GM12878 (cell line): Measurements from ENCODE around the gene LRRC47. TPM values are rescaled to one million over a fixed set of nuclear protein-coding genes. Genes with fewer than 3 reads are reported as not detected.

Source experiments
- ASH2L ChIP-seq: fragments of 300-600, 200-600 bp; sonication (generic); IDR thresholded peaks from 2 replicates; pipeline ENCODE4 v1.6.1; 2017; ENCODE audit warnings: low read depth, mild to moderate bottlenecking, borderline replicate concordance
- BHLHE40 ChIP-seq, 2 experiments: fragments of 450-650 bp in 1 of 2; IDR thresholded peaks; 2 replicates each; pipeline ENCODE4 v1.6.1; 2011 to 2017; ENCODE audit warnings: low read depth in 2 of 2, borderline replicate concordance in 1 of 2, improper control_type of control experiment in 1 of 2, low read length in 1 of 2, mild to moderate bottlenecking in 1 of 2
- CBFB ChIP-seq: IDR thresholded peaks from 2 replicates; pipeline ENCODE4 v1.6.1; 2016; ENCODE audit warnings: antibody characterized with exemption, low read depth
- CREB1 ChIP-seq: IDR thresholded peaks from 2 replicates; pipeline ENCODE4 v1.6.1; 2012; ENCODE audit warnings: low read depth, mild to moderate bottlenecking, inconsistent platforms
- E2F8 ChIP-seq: fragments of 450-650 bp; IDR thresholded peaks from 2 replicates; pipeline ENCODE4 v1.6.1; 2018; ENCODE audit warnings: mild to moderate bottlenecking, low read depth, moderate library complexity; ENCODE audit not compliant: partially characterized antibody
- ELK1 ChIP-seq: IDR thresholded peaks from 2 replicates; pipeline ENCODE4 v1.6.1; 2012; ENCODE audit warnings: low read depth, low read length, improper control_type of control experiment
- EP300 ChIP-seq, 2 experiments: fragments of 150-350 bp in 1 of 2; IDR thresholded peaks; 2 replicates each; pipeline ENCODE4 v1.6.1; 2011 to 2012; ENCODE audit warnings: low read depth in 2 of 2, low read length in 2 of 2, borderline replicate concordance in 1 of 2, improper control_type of control experiment in 1 of 2, inconsistent platforms in 1 of 2; ENCODE audit not compliant: control insufficient read depth in 1 of 2
- ETV6 ChIP-seq, 2 experiments: fragments of 450-650 bp in 1 of 2; IDR thresholded peaks in 1 of 2; conservative IDR thresholded peaks in 1 of 2; 2 replicates each; pipeline ENCODE4 v1.6.1; 2014; ENCODE audit warnings: antibody characterized with exemption in 1 of 2, borderline replicate concordance in 1 of 2, low read depth in 1 of 2, mild to moderate bottlenecking in 1 of 2, moderate library complexity in 1 of 2
- GABPA ChIP-seq: IDR thresholded peaks from 2 replicates; pipeline ENCODE4 v1.6.1; 2014; ENCODE audit warnings: antibody characterized with exemption, low read depth, mild to moderate bottlenecking, inconsistent platforms
- HCFC1 ChIP-seq: fragments of 150-350 bp; IDR thresholded peaks from 2 replicates; pipeline ENCODE4 v1.6.1; 2014; ENCODE audit warnings: low read length
- IKZF1 ChIP-seq: fragments of 450-650 bp; conservative IDR thresholded peaks from 2 replicates; pipeline ENCODE4 v1.6.1; 2017; ENCODE audit warnings: antibody characterized with exemption, mild to moderate bottlenecking
- MEF2B ChIP-seq: fragments of 450-650 bp; IDR thresholded peaks from 2 replicates; pipeline ENCODE4 v1.6.1; 2018; ENCODE audit warnings: mild to moderate bottlenecking, moderate library complexity; ENCODE audit not compliant: partially characterized antibody, poor library complexity, severe bottlenecking
- MYB ChIP-seq: fragments of 150-350 bp; IDR thresholded peaks from 2 replicates; pipeline ENCODE4 v1.6.1; 2014; ENCODE audit warnings: mild to moderate bottlenecking, low read depth, low read length, borderline replicate concordance
- POLR2AphosphoS5 ChIP-seq: IDR thresholded peaks from 2 replicates; pipeline ENCODE4 v1.6.1; 2011; ENCODE audit warnings: mild to moderate bottlenecking, low read length, inconsistent platforms
- POU2F2 ChIP-seq: IDR thresholded peaks from 3 replicates; pipeline ENCODE4 v1.6.1; 2011; ENCODE audit warnings: low read depth, mild to moderate bottlenecking, low read length, borderline replicate concordance
- RB1 ChIP-seq: fragments of 450-650 bp; formaldehyde crosslinking; IDR thresholded peaks from 2 replicates; pipeline ENCODE4 v1.6.1; 2017; ENCODE audit warnings: mild to moderate bottlenecking, borderline replicate concordance
- RUNX3 ChIP-seq: IDR thresholded peaks from 2 replicates; pipeline ENCODE4 v1.6.1; 2012; ENCODE audit warnings: low read length, inconsistent platforms
- SIX5 ChIP-seq: IDR thresholded peaks from 2 replicates; pipeline ENCODE4 v1.6.1; 2011; ENCODE audit warnings: mild to moderate bottlenecking, low read depth, low read length, moderate library complexity; ENCODE audit not compliant: severe bottlenecking
- SMAD5 ChIP-seq: IDR thresholded peaks from 2 replicates; pipeline ENCODE4 v1.6.1; 2016; ENCODE audit warnings: antibody characterized with exemption, low read depth
- SMARCA5 ChIP-seq: fragments of 450-650 bp; IDR thresholded peaks from 2 replicates; pipeline ENCODE4 v1.6.1; 2017; ENCODE audit warnings: mild to moderate bottlenecking
- SRF ChIP-seq, 2 experiments: IDR thresholded peaks; 2 replicates each; pipeline ENCODE4 v1.6.1; 2011; ENCODE audit warnings: low read depth in 2 of 2, low read length in 2 of 2, mild to moderate bottlenecking in 1 of 2, moderate library complexity in 1 of 2
- TAF1 ChIP-seq: IDR thresholded peaks from 2 replicates; pipeline ENCODE4 v1.6.1; 2011; ENCODE audit warnings: mild to moderate bottlenecking, low read depth, low read length, borderline replicate concordance
- TCF3 ChIP-seq: IDR thresholded peaks from 2 replicates; pipeline ENCODE4 v1.6.1; 2012; ENCODE audit warnings: low read depth, mild to moderate bottlenecking, low read length, borderline replicate concordance; ENCODE audit not compliant: insufficient read depth
- TCF7 ChIP-seq: IDR thresholded peaks from 2 replicates; pipeline ENCODE4 v1.6.1; 2014; ENCODE audit warnings: antibody characterized with exemption, borderline replicate concordance
- YY1 ChIP-seq: IDR thresholded peaks from 2 replicates; pipeline ENCODE4 v1.6.1; 2011; ENCODE audit warnings: low read depth, mild to moderate bottlenecking, low read length
- ZBED1 ChIP-seq: IDR thresholded peaks from 2 replicates; pipeline ENCODE4 v1.6.1; 2016; ENCODE audit warnings: borderline replicate concordance
- polyA plus RNA-seq, 11 experiments: library from polyadenylated mRNA; depleted of rRNA in 4 of 11; unstranded in 6 of 11; stranded (reverse) in 5 of 11; fragments of >200 nt; fragmentation: Nextera tagmentation in 4 of 11; fragmentation: Illumina TruSeq in 1 of 11; extraction: Ambion mirVana in 4 of 11; extraction: Trizol in 1 of 11; gene quantifications; 1 replicate in 1 of 11; 2 replicates in 10 of 11; pipeline versions ENCODE4 v1.2.1 to v1.2.3, GENCODE V29; 2011 to 2016; ENCODE audit warnings: inconsistent platforms in 2 of 11, missing spikeins in 2 of 11, low read depth in 1 of 11
- total RNA-seq, 4 experiments: library from RNA; depleted of rRNA in 3 of 4; stranded (reverse); fragments of >200 nt in 3 of 4; fragmentation: Illumina TruSeq in 1 of 4; extraction: Trizol in 1 of 4; gene quantifications; 2 replicates each; pipeline versions ENCODE4 v1.2.1 to v1.2.3, GENCODE V29; 2013 to 2021

The LRRC47 gene
- total and polyA plus RNA-seq, 10 of the 15 experiments (the other 5 are each of a cell fraction or from before 2014, with no cell fraction given), result 2.5 to 34.6 (median 18.2) TPM

- peak; percentile 83 for TF ChIP-seq E2F8
- no peak for TF ChIP-seq MYB
- TF ChIP-seq ETV6 (conservative IDR thresholded peaks at IDR 0.05 in 1 of 2, IDR thresholded peaks at IDR 0.05 in 1 of 2; ENCODE audit: borderline replicate concordance in 1 of 2, low read depth in 1 of 2), result peak in 1 of 2 experiments; percentile 69; a peak in 2 of 4 replicates
- TF ChIP-seq SIX5, result peak; percentile 70
- TF ChIP-seq GABPA, result peak; percentile 97
- TF ChIP-seq POU2F2, result peak; percentile 57; the same call in 2 of the 3 replicates
- TF ChIP-seq HCFC1, result peak; percentile 84
- peak; percentile 8 to 34; a peak in 1 of 4 replicates for TF ChIP-seq EP300 (IDR thresholded peaks at IDR 0.05; ENCODE audit: borderline replicate concordance in 1 of 2, control insufficient read depth in 1 of 2, low read depth in 2 of 2, low read length in 2 of 2)
- TF ChIP-seq CREB1, result peak; percentile 79
- TF ChIP-seq RB1, result peak; percentile 82; the same call in 1 of the 2 replicates
- no peak for TF ChIP-seq ZBED1
- peak; percentile 83 to 88 for TF ChIP-seq BHLHE40 (IDR thresholded peaks at IDR 0.05; ENCODE audit: borderline replicate concordance in 1 of 2, low read depth in 2 of 2, low read length in 1 of 2)
- peak; percentile 43 for TF ChIP-seq RUNX3
- peak; percentile 77; the same call in 1 of the 2 replicates for TF ChIP-seq SMARCA5
- TF ChIP-seq TAF1, result peak; percentile 87
- peak; percentile 57; the same call in 1 of the 2 replicates for TF ChIP-seq CBFB
- TF ChIP-seq TCF7, result no peak
- peak; percentile 59; the same call in 1 of the 2 replicates for TF ChIP-seq POLR2AphosphoS5
- peak in 1 of 2 experiments; percentile 64; a peak in 1 of 4 replicates for TF ChIP-seq SRF (IDR thresholded peaks at IDR 0.05; ENCODE audit: low read depth in 2 of 2, low read length in 2 of 2)
- peak; percentile 19 for TF ChIP-seq MEF2B
- TF ChIP-seq ELK1, result peak; percentile 95
- TF ChIP-seq IKZF1, result peak; percentile 96
- peak; percentile 26; the same call in 1 of the 2 replicates for TF ChIP-seq SMAD5
- TF ChIP-seq YY1, result peak; percentile 96
- 0 out of 2 replicates have a peak, but pooled peaks have one; percentile 60 for TF ChIP-seq TCF3
- 0 out of 2 replicates have a peak, but pooled peaks have one; percentile 61 for TF ChIP-seq ASH2L
Measured at GRCh38 chr1:3796215-3797061, at the start of gene LRRC47 (continued).
